ENCODE results near the gene ATOSA. TPM values are rescaled to one million over a fixed set of nuclear protein-coding genes. Genes with fewer than 3 reads are reported as not detected.

The ATOSA gene
- total and polyA plus RNA-seq, 4 donors, result 12.8 to 77.8 (median 26.1) TPM

DNA sequence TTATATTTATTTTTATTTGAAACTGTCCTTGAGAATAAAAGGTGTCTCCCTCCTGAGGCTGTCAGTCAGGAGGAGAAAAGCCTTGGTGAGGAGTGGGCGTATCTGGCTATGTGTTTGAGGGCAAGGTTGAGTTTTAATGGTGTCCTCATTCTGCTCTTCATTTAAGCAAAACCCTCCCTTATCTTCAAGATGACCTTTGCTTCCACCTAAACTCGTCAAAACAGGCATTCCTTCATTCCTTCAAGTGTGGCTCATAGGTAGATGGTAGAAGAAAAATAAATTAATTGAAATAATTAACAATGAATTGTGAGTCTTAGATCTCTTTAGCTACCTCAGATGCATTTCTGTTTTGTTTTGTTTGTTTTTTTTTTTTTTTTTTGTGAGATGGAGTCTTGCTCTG lies 39.4 kb upstream of the ATOSA start:
- WGBS, result 79% methylated on average over 2 of the region's 2 CpGs
- H3K27ac ChIP-seq (ENCODE audit: low read depth in 1 of 2, low read length in 2 of 2), result no peak overlapping the region

GRCh38 chr15:52717924-52718323 lies 38.7 kb upstream of the ATOSA start:
- H3K4me3 ChIP-seq (ENCODE audit: low read depth in 1 of 3, low read length in 3 of 3), result no peak overlapping the region
- no peaks in the 10 kb centered on the region for H3K4me1 ChIP-seq (ENCODE audit: control insufficient read depth in 4 of 4, insufficient read depth in 4 of 4, low read length in 3 of 4)
- WGBS, result 76% methylated on average over 6 of the region's 6 CpGs
- no peak overlapping the region for H3K27ac ChIP-seq (ENCODE audit: low read depth in 1 of 2, low read length in 2 of 2)
- DNase-seq (ENCODE audit: low spot score), result no peak
- H3K9ac ChIP-seq (ENCODE audit: low read depth in 1 of 2, low read length in 2 of 2), result no peak overlapping the region
- no peaks in the 10 kb centered on the region for H3K27me3 ChIP-seq (ENCODE audit: control insufficient read depth in 4 of 4, insufficient read depth in 4 of 4, low read length in 3 of 4)
- H3K36me3 ChIP-seq (ENCODE audit: control insufficient read depth in 4 of 4, insufficient read depth in 3 of 4, low read depth in 1 of 4, low read length in 3 of 4), result no peaks in the 10 kb centered on the region
- H3K9me3 ChIP-seq (ENCODE audit: control insufficient read depth in 4 of 4, low read length in 3 of 4), result no peaks in the 10 kb centered on the region
- TF ChIP-seq SP1 (IDR thresholded peaks at IDR 0.05) (peak; percentile 23), YY1 (IDR thresholded peaks at IDR 0.05) (no peak), RAD21 (IDR thresholded peaks at IDR 0.05) (peak in 1 of 2 donors; percentile 26), HNF4A (conservative IDR thresholded peaks at IDR 0.05) (peak in 1 of 2 donors; percentile 8), EGR1 (IDR thresholded peaks at IDR 0.05; ENCODE audit: low read depth in 2 of 2) (no peak), RXRA (IDR thresholded peaks at IDR 0.05) (peak in 1 of 2 donors; percentile 7), GABPA (IDR thresholded peaks at IDR 0.05 in 1 of 2, conservative IDR thresholded peaks at IDR 0.05 in 1 of 2) (no peak), HNF4G (IDR thresholded peaks at IDR 0.05) (no peak)
- TF ChIP-seq, protein P1, sequence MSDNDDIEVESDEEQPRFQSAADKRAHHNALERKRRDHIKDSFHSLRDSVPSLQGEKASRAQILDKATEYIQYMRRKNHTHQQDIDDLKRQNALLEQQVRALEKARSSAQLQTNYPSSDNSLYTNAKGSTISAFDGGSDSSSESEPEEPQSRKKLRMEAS (IDR thresholded peaks at IDR 0.05), result no peak

More for the DNA sequence above, 39.4 kb upstream of the ATOSA start:
- H3K4me3 ChIP-seq (ENCODE audit: low read depth in 1 of 3, low read length in 3 of 3), result no peak overlapping the region
- TF ChIP-seq FOXA1 (IDR thresholded peaks at IDR 0.05) (no peak), HNF4A (conservative IDR thresholded peaks at IDR 0.05) (no peak), SP1 (IDR thresholded peaks at IDR 0.05) (no peak), RXRA (IDR thresholded peaks at IDR 0.05) (no peak), ATF3 (IDR thresholded peaks at IDR 0.05) (no peak), EGR1 (IDR thresholded peaks at IDR 0.05; ENCODE audit: low read depth in 2 of 2) (no peak), YY1 (IDR thresholded peaks at IDR 0.05) (no peak), GABPA (IDR thresholded peaks at IDR 0.05 in 1 of 2, conservative IDR thresholded peaks at IDR 0.05 in 1 of 2) (no peak), TAF1 (conservative IDR thresholded peaks at IDR 0.05) (no peak), NR2F2 (IDR thresholded peaks at IDR 0.05) (no peak)
- TF ChIP-seq, protein P2, sequence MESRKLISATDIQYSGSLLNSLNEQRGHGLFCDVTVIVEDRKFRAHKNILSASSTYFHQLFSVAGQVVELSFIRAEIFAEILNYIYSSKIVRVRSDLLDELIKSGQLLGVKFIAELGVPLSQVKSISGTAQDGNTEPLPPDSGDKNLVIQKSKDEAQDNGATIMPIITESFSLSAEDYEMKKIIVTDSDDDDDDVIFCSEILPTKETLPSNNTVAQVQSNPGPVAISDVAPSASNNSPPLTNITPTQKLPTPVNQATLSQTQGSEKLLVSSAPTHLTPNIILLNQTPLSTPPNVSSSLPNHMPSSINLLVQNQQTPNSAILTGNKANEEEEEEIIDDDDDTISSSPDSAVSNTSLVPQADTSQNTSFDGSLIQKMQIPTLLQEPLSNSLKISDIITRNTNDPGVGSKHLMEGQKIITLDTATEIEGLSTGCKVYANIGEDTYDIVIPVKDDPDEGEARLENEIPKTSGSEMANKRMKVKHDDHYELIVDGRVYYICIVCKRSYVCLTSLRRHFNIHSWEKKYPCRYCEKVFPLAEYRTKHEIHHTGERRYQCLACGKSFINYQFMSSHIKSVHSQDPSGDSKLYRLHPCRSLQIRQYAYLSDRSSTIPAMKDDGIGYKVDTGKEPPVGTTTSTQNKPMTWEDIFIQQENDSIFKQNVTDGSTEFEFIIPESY (IDR thresholded peaks at IDR 0.05), result no peak
- TF ChIP-seq, protein P3, sequence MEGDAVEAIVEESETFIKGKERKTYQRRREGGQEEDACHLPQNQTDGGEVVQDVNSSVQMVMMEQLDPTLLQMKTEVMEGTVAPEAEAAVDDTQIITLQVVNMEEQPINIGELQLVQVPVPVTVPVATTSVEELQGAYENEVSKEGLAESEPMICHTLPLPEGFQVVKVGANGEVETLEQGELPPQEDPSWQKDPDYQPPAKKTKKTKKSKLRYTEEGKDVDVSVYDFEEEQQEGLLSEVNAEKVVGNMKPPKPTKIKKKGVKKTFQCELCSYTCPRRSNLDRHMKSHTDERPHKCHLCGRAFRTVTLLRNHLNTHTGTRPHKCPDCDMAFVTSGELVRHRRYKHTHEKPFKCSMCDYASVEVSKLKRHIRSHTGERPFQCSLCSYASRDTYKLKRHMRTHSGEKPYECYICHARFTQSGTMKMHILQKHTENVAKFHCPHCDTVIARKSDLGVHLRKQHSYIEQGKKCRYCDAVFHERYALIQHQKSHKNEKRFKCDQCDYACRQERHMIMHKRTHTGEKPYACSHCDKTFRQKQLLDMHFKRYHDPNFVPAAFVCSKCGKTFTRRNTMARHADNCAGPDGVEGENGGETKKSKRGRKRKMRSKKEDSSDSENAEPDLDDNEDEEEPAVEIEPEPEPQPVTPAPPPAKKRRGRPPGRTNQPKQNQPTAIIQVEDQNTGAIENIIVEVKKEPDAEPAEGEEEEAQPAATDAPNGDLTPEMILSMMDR (IDR thresholded peaks at IDR 0.05; ENCODE audit: low read depth, low read length, missing input control), result no peak
- H3K9me3 ChIP-seq (ENCODE audit: control insufficient read depth in 4 of 4, low read length in 3 of 4), result no peaks in the 10 kb centered on the region
- H3K36me3 ChIP-seq (ENCODE audit: control insufficient read depth in 4 of 4, insufficient read depth in 3 of 4, low read depth in 1 of 4, low read length in 3 of 4), result no peaks in the 10 kb centered on the region
- H3K4me1 ChIP-seq (ENCODE audit: control insufficient read depth in 4 of 4, insufficient read depth in 4 of 4, low read length in 3 of 4), result no peaks in the 10 kb centered on the region
- DNase-seq (ENCODE audit: low spot score), result no peak
- H3K27me3 ChIP-seq (ENCODE audit: control insufficient read depth in 4 of 4, insufficient read depth in 4 of 4, low read length in 3 of 4), result no peaks in the 10 kb centered on the region
- H3K9ac ChIP-seq (ENCODE audit: low read depth in 1 of 2, low read length in 2 of 2), result no peak overlapping the region

Measured in liver (tissue), 9 donors.